ENCODE results near the gene PRUNE2. TPM values are rescaled to one million over a fixed set of nuclear protein-coding genes. Genes with fewer than 3 reads are reported as not detected.

The PRUNE2 gene
- total RNA-seq, 1 donor = 14.7 TPM

DNA sequence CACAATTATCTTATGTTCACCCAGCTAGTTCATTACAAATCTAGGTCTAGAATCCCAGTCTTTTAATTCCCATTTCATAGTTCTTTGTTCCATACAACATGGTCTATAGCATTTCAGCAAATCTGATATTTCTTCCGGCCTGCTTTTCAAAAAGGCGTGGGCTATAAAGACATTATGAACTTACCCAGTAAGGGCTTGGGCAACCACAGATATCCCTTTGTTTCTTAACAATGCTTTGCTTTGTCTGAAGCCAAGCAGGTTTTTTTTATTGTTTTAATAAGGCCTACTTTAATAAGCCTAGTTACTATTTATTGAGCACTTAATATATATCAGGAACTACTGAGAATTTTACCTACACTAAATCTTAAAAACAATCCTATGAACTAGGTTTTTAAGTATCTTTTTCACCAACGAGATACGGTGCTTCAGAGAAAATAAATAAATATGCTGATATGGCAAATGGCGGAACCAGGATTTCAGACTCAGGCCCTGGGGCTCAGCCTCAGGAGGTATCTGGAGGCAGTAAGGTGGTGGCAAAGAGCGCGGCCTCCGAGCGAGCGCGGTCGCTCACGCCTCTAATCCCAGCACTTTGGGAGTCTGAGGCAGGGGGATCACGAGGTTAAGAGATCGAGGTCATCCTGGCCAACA, 112.0 kb downstream of the PRUNE2 start:
- TF ChIP-seq, protein P1, sequence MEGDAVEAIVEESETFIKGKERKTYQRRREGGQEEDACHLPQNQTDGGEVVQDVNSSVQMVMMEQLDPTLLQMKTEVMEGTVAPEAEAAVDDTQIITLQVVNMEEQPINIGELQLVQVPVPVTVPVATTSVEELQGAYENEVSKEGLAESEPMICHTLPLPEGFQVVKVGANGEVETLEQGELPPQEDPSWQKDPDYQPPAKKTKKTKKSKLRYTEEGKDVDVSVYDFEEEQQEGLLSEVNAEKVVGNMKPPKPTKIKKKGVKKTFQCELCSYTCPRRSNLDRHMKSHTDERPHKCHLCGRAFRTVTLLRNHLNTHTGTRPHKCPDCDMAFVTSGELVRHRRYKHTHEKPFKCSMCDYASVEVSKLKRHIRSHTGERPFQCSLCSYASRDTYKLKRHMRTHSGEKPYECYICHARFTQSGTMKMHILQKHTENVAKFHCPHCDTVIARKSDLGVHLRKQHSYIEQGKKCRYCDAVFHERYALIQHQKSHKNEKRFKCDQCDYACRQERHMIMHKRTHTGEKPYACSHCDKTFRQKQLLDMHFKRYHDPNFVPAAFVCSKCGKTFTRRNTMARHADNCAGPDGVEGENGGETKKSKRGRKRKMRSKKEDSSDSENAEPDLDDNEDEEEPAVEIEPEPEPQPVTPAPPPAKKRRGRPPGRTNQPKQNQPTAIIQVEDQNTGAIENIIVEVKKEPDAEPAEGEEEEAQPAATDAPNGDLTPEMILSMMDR (IDR thresholded peaks at IDR 0.05; ENCODE audit: insufficient read depth, low read length) = no peak
- H3K4me3 ChIP-seq (ENCODE audit: low read depth, low read length) = no peak overlapping the region
- no peak for DNase-seq (ENCODE audit: low read depth)

DNA sequence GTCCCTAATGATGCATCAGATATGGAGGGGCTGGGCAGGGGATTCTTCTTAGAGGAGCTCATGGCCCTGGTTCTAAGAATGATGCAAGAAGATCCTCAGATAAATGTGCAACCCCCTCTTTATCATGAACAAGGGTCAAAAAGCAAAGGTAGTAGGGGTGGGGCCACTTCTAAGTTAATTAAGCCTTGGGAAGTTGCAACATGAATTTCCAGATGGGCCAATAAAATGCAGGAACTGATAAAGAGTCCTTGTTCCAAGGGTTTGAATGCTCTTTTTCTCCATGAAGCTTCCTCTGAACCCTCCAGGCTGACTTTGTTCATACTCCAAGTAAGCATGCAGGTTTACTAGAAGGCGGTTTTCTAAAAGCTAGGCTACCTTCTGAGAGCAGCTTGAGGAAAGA, 116.1 kb downstream of the PRUNE2 start:
- no peak for DNase-seq (ENCODE audit: low read depth)
- TF ChIP-seq, protein P1 (IDR thresholded peaks at IDR 0.05; ENCODE audit: insufficient read depth, low read length) = no peak
- no peak overlapping the region for H3K4me3 ChIP-seq (ENCODE audit: low read depth, low read length)

DNA sequence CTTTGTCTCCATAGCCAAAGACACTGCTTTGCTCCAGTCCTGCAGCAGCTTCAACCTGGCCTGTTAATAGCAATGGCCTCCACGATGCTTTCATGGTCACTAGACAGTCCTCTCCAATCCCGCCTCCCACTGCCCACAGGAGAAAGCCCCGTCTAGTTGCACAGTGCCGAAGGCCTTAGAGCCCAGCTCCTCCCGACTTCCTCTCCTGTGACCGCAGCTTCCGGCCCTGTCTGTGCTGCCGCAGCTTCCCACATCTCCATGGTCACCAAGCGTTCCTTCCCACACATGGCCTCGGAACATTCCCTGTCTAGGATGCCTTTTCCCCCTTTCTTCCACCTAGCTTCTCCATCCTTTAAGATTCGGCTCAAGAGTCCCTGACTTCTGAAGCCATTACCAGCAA, 118.2 kb downstream of the PRUNE2 start:
- DNase-seq (ENCODE audit: low read depth) = no peak
- H3K4me3 ChIP-seq (ENCODE audit: low read depth, low read length) = no peak overlapping the region
- TF ChIP-seq, protein P1 (IDR thresholded peaks at IDR 0.05; ENCODE audit: insufficient read depth, low read length) = no peak

DNA sequence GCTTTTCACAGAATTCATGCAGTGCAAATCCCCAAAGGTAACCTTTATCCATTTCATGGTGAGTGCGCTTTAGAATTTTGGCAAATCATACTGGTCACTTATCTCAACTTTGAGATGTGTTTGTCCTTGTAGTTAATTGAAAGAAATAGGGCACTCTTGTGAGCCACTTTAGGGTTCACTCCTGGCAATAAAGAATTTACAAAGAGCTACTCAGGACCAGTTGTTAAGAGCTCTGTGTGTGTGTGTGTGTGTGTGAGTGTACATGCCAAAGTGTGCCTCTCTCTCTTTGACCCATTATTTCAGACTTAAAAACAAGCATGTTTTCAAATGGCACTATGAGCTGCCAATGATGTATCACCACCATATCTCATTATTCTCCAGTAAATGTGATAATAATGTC, 120.4 kb downstream of the PRUNE2 start:
- DNase-seq (ENCODE audit: low read depth) = no peak
- H3K4me3 ChIP-seq (ENCODE audit: low read depth, low read length) = no peak overlapping the region
- TF ChIP-seq, protein P1 (IDR thresholded peaks at IDR 0.05; ENCODE audit: insufficient read depth, low read length) = no peak

DNA sequence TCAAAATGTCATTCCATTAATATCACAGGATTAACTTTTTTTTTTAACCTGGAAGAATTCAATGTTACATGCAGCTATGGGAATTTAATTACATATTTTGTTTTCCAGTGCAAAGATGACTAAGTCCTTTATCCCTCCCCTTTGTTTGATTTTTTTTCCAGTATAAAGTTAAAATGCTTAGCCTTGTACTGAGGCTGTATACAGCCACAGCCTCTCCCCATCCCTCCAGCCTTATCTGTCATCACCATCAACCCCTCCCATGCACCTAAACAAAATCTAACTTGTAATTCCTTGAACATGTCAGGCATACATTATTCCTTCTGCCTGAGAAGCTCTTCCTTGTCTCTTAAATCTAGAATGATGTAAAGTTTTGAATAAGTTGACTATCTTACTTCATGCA, 121.0 kb downstream of the PRUNE2 start:
- no peak for DNase-seq (ENCODE audit: low read depth)
- TF ChIP-seq, protein P1 (IDR thresholded peaks at IDR 0.05; ENCODE audit: insufficient read depth, low read length) = no peak
- no peak overlapping the region for H3K4me3 ChIP-seq (ENCODE audit: low read depth, low read length)

DNA sequence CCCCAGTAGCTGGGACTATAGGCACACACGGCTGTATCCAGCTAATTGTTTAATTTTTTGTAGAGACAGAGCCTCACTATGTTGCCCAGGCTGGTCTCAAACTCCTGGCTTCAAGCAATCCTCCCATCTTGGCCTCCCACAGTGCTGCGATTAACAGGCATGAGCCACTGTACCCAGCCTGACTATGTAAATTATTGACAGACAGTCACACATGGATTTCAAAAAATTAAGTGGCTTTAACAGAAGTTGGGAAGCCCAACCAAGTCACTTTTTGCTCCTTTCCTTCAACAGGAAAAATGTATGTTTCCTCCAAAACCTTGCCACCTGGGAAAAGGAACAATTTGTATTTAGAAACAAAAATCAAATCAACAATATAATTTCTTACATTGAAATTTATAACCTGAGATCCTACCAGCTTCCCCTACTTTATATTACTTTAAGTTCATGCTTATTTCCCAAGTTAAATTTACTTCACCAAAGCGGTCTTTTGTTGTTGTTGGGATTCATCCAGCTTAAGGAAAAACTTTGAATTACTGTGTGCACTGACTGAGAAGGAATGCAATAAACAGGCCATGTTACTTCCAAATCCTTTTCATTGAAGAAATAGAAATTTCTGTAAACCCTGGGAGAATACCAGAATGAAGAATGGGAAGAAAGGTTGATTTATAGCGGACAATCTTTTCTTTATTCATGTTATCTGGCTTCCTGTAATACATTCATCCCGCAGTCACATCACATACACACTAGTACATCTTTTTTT, 133.0 kb downstream of the PRUNE2 start:
- TF ChIP-seq, protein P1 (IDR thresholded peaks at IDR 0.05; ENCODE audit: insufficient read depth, low read length) = no peak
- H3K4me3 ChIP-seq (ENCODE audit: low read depth, low read length) = no peak overlapping the region
- peak; percentile 54 for DNase-seq (ENCODE audit: low read depth)

Measured in fibroblast of the aortic adventitia (primary cell).